Measurements from ENCODE around the gene CCNL1. TPM values are rescaled to one million over a fixed set of nuclear protein-coding genes. Genes with fewer than 3 reads are reported as not detected.

The CCNL1 gene
- total and polyA plus RNA-seq, 8 donors = 30.2 to 149 (median 43.5) TPM

GRCh38 chr3:157113832-157114505 is 46.0 kb downstream of the CCNL1 start:
- H3K9me3 ChIP-seq = no peaks in the 10 kb centered on the region
- ATAC-seq = peak in 2 of 4 donors; percentile 24 to 53
- H3K4me1 ChIP-seq = peaks cover 3 to 10% (median 3%) of the 10 kb centered on the region in 3 donors
- H3K36me3 ChIP-seq = no peaks in the 10 kb centered on the region
- no peak for DNase-seq
- FAIRE-seq = no peak
- intact Hi-C loops (cut with DNase I) = no loop called here
- H3K27ac ChIP-seq = no peak overlapping the region
- WGBS, 2 donors = 72 to 73% methylated on average over 3 of the region's 3 CpGs
- no peaks in the 10 kb centered on the region for H3K27me3 ChIP-seq
- no peak overlapping the region for H3K4me3 ChIP-seq
- TF ChIP-seq CTCF (IDR thresholded peaks at IDR 0.05) = no peak

- intact Hi-C loops (cut with DNase I) = no loop called here
- ATAC-seq (no peak), FAIRE-seq (no peak), DNase-seq (no peak)
- Histone ChIP-seq H3K27me3 (no peaks in the 10 kb centered on the region), H3K36me3 (no peaks in the 10 kb centered on the region), H3K27ac (no peak overlapping the region), H3K4me3 (no peak overlapping the region), H3K4me1 (peaks cover 0 to 11% (median 4%) of the 10 kb centered on the region in 3 donors), H3K9me3 (no peaks in the 10 kb centered on the region)
- TF ChIP-seq CTCF (IDR thresholded peaks at IDR 0.05) = no peak
- WGBS, 2 donors = 88 to 92% methylated on average over 4 of the region's 4 CpGs
These were observed 47.4 kb downstream of the CCNL1 start for GRCh38 chr3:157112536-157112935.

DNA sequence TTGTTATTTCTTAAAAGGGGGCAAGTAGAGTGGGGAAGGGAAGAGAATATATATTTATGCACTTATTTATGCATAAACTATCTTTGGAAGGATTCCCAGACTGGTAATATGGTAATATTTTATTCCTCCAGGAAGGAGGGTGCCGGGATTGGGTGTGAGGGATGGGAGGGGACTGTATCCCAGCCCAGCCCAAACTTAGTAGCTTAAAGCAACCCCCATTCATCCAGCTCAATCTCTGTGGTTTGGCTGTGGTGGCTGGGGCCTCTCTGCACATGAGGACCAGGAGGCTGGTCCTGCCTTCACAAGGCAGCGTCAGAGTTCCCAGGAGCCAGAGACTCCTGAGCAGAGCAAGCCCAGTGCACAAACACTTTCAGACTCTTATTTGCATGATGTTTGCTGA is 48.4 kb downstream of the CCNL1 start:
- 64 to 80% methylated on average over 2 of the region's 2 CpGs for WGBS, 2 donors
- DNase-seq = no peak
- intact Hi-C loops (cut with DNase I) = no loop called here
- no peak overlapping the region for H3K4me3 ChIP-seq
- no peak overlapping the region for H3K27ac ChIP-seq
- ATAC-seq = no peak
- H3K9me3 ChIP-seq = no peaks in the 10 kb centered on the region
- no peak for FAIRE-seq
- H3K27me3 ChIP-seq = no peaks in the 10 kb centered on the region
- TF ChIP-seq CTCF (IDR thresholded peaks at IDR 0.05) = no peak
- peaks cover 0 to 11% (median 6%) of the 10 kb centered on the region in 3 donors for H3K4me1 ChIP-seq
- no peaks in the 10 kb centered on the region for H3K36me3 ChIP-seq

DNA sequence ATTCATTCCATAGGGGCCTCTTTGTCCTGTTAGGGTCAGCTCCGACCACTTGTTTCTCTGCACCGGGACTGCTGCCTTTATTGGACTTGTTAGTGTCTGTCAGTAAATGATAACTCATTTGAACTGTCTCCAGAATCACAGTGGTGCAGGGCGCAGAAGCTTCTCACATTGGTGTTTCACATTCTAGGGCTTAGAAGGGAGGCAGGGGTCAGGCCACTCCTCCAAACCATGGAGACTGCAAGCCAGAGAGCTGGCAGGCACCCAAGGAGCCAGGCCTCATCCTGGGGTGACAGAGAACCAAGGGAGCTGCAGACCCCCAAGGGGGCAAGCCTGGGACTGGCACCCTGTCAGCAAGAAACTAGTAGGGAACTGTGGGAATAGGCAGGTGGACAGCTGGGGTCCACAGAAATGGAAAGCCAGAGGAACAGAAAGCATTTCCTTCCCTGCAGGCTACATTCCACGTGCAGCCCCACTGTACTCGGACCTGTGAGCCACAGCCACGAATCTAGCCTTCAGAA is 49.1 kb downstream of the CCNL1 start:
- peaks cover 0 to 11% (median 6%) of the 10 kb centered on the region in 3 donors for H3K4me1 ChIP-seq
- H3K4me3 ChIP-seq = no peak overlapping the region
- 61 to 63% methylated on average over 6 of the region's 6 CpGs for WGBS, 2 donors
- no peaks in the 10 kb centered on the region for H3K9me3 ChIP-seq
- TF ChIP-seq CTCF (IDR thresholded peaks at IDR 0.05) = no peak
- no peak for DNase-seq
- no peak for ATAC-seq
- H3K27me3 ChIP-seq = no peaks in the 10 kb centered on the region
- H3K36me3 ChIP-seq = no peaks in the 10 kb centered on the region
- intact Hi-C loops (cut with DNase I) = no loop called here
- FAIRE-seq = no peak
- H3K27ac ChIP-seq = no peak overlapping the region
